Measurements from ENCODE around the gene GRID1. TPM values are rescaled to one million over a fixed set of nuclear protein-coding genes. Genes with fewer than 3 reads are reported as not detected.
"Not testable (repeated sequence)": the region's sequence is repeated elsewhere in the genome, so short reads cannot be mapped to it uniquely, and the experiment has no call there.

GRID1 gene
- polyA plus RNA-seq, 12 donors: 3.0 to 7.0 (median 4.9) TPM; not detected in 2

- no peak for DNase-seq
Observed at GRCh38 chr10:86392723-86393094, 26.1 kb upstream of the GRID1 start.

GRCh38 chr10:86391986-86392722, 25.6 kb upstream of the GRID1 start:
- DNase-seq: no peak

- DNase-seq: no peak
Observed at GRCh38 chr10:86391236-86391840, 24.7 kb upstream of the GRID1 start.

GRCh38 chr10:86390337-86391120, 23.9 kb upstream of the GRID1 start:
- no peak for DNase-seq

GRCh38 chr10:86389441-86390193, 23.0 kb upstream of the GRID1 start:
- no peak for DNase-seq

- DNase-seq: not testable (repeated sequence)
Observed at GRCh38 chr10:86389109-86389440, 22.5 kb upstream of the GRID1 start.

- no peak for DNase-seq
Observed at GRCh38 chr10:86388119-86388704, 21.6 kb upstream of the GRID1 start.

GRCh38 chr10:86387178-86387794, 20.7 kb upstream of the GRID1 start:
- no peak for DNase-seq

GRCh38 chr10:86385806-86386205, 19.2 kb upstream of the GRID1 start:
- DNase-seq: no peak

- no peak for DNase-seq
Observed at GRCh38 chr10:86377797-86378146, 11.2 kb upstream of the GRID1 start.

- DNase-seq: peak; percentile 62
Observed at GRCh38 chr10:86376852-86377796, 10.5 kb upstream of the GRID1 start.

- no peak for DNase-seq
Observed at GRCh38 chr10:86376403-86376802, 9.8 kb upstream of the GRID1 start.

- DNase-seq: no peak
Observed at GRCh38 chr10:86375204-86375603, 8.6 kb upstream of the GRID1 start.

- no peak for DNase-seq
Observed at GRCh38 chr10:86374664-86375063, 8.1 kb upstream of the GRID1 start.

GRCh38 chr10:86373828-86374227, 7.2 kb upstream of the GRID1 start:
- no peak for DNase-seq

GRCh38 chr10:86373251-86373650, 6.7 kb upstream of the GRID1 start:
- no peak for DNase-seq

GRCh38 chr10:86372784-86373239, 6.2 kb upstream of the GRID1 start:
- DNase-seq: no peak

GRCh38 chr10:86372119-86372783, 5.7 kb upstream of the GRID1 start:
- DNase-seq: no peak

- no peak for DNase-seq
Observed at GRCh38 chr10:86371691-86372090, 5.1 kb upstream of the GRID1 start.

- no peak for DNase-seq
Observed at GRCh38 chr10:86371116-86371515, 4.5 kb upstream of the GRID1 start.
